Right forelimb (tissue), 1 donor: ENCODE measurements around the gene MRPS27.

ENCODE experiments used
- DNase-seq: peaks from one replicate; pipeline ENCODE4 v3.0.0-alpha.2; 2018

The MRPS27 gene

GRCh38 chr5:72255670-72256069, 64.4 kb downstream of the MRPS27 start:
- DNase-seq, result no peak

GRCh38 chr5:72255237-72255636, 64.8 kb downstream of the MRPS27 start:
- no peak for DNase-seq

GRCh38 chr5:72252574-72253155, 67.4 kb downstream of the MRPS27 start:
- DNase-seq, result no peak

- DNase-seq, result no peak
Measured at GRCh38 chr5:72252008-72252407, 68.0 kb downstream of the MRPS27 start.

GRCh38 chr5:72251386-72251785, 68.7 kb downstream of the MRPS27 start:
- DNase-seq, result no peak

- DNase-seq, result no peak
Measured at GRCh38 chr5:72248410-72248981, 71.5 kb downstream of the MRPS27 start.

- no peak for DNase-seq
Measured at GRCh38 chr5:72246954-72247442, 73.0 kb downstream of the MRPS27 start.

GRCh38 chr5:72245951-72246532, 74.0 kb downstream of the MRPS27 start:
- DNase-seq, result no peak

- no peak for DNase-seq
Measured at GRCh38 chr5:72245546-72245945, 74.5 kb downstream of the MRPS27 start.

GRCh38 chr5:72244862-72245371, 75.1 kb downstream of the MRPS27 start:
- DNase-seq, result no peak

- no peak for DNase-seq
Measured at GRCh38 chr5:72243706-72244105, 76.3 kb downstream of the MRPS27 start.

GRCh38 chr5:72242796-72243475, 77.1 kb downstream of the MRPS27 start:
- no peak for DNase-seq

GRCh38 chr5:72241346-72242003, 78.6 kb downstream of the MRPS27 start:
- no peak for DNase-seq

GRCh38 chr5:72238712-72239445, 81.2 kb downstream of the MRPS27 start:
- DNase-seq, result no peak

GRCh38 chr5:72237879-72238278, 82.2 kb downstream of the MRPS27 start:
- DNase-seq, result no peak

GRCh38 chr5:72237415-72237814, 82.6 kb downstream of the MRPS27 start:
- DNase-seq, result no peak

- DNase-seq, result no peak
Measured at GRCh38 chr5:72235725-72236124, 84.3 kb downstream of the MRPS27 start.

GRCh38 chr5:72234868-72235267, 85.2 kb downstream of the MRPS27 start:
- DNase-seq, result no peak

GRCh38 chr5:72234265-72234700, 85.8 kb downstream of the MRPS27 start:
- no peak for DNase-seq

GRCh38 chr5:72233835-72234234, 86.2 kb downstream of the MRPS27 start:
- DNase-seq, result no peak

GRCh38 chr5:72232838-72233237, 87.2 kb downstream of the MRPS27 start:
- DNase-seq, result no peak

- DNase-seq, result no peak
Measured at GRCh38 chr5:72231991-72232703, 87.9 kb downstream of the MRPS27 start.
